HEK293T (cell line): ENCODE results near the gene C20orf141.
"Not testable (repeated sequence)": the region's sequence is repeated elsewhere in the genome, so short reads cannot be mapped to it uniquely, and the experiment has no call there.

ENCODE experiments used
- CTCF ChIA-PET: fragments of 350-600 bp; formaldehyde crosslinking; extraction: SDS; loops from one replicate; lab custom pipeline; 2021; ENCODE audit warnings: antibody characterized with exemption, inconsistent platforms; lab: Yijun Ruan, JAX
- POLR2A ChIA-PET: fragments of 350-600 bp; formaldehyde crosslinking; extraction: SDS; loops from one replicate; lab custom pipeline; 2020; ENCODE audit warnings: antibody characterized with exemption, inconsistent platforms; lab: Yijun Ruan, JAX
- DNase-seq: peaks from one replicate; pipeline ENCODE4 v3.0.0; 2012; ENCODE audit warnings: mixed read lengths; ENCODE audit errors: extremely low spot score
- ARNT ChIP-seq: fragments of 450-650 bp; IDR thresholded peaks from 2 replicates; pipeline ENCODE4 v1.6.1; 2017; ENCODE audit warnings: mild to moderate bottlenecking
- BHLHE40 ChIP-seq: fragments of 450-650 bp; IDR thresholded peaks from 2 replicates; pipeline ENCODE4 v1.6.1; 2016; ENCODE audit warnings: mild to moderate bottlenecking, moderate library complexity, borderline replicate concordance
- CTBP1 ChIP-seq: fragments of 450-650 bp; IDR thresholded peaks from 2 replicates; pipeline ENCODE4 v1.6.1; 2016; ENCODE audit warnings: borderline replicate concordance
- ELF4 ChIP-seq: fragments of 450-650 bp; IDR thresholded peaks from 2 replicates; pipeline ENCODE4 v1.6.1; 2017; ENCODE audit warnings: antibody characterized with exemption
- FOXA1 ChIP-seq: fragments of 450-650 bp; IDR thresholded peaks from 2 replicates; pipeline ENCODE4 v1.6.1; 2016; ENCODE audit warnings: mild to moderate bottlenecking
- FOXK2 ChIP-seq: fragments of 450-650 bp; IDR thresholded peaks from 2 replicates; pipeline ENCODE4 v1.6.1; 2016; ENCODE audit warnings: mild to moderate bottlenecking
- FOXM1 ChIP-seq: fragments of 450-650 bp; IDR thresholded peaks from 2 replicates; pipeline ENCODE4 v1.6.1; 2017; ENCODE audit warnings: mild to moderate bottlenecking, borderline replicate concordance
- HDGF ChIP-seq: fragments of 450-650 bp; IDR thresholded peaks from 2 replicates; pipeline ENCODE4 v1.6.1; 2017; ENCODE audit warnings: antibody characterized with exemption, borderline replicate concordance
- L3MBTL2 ChIP-seq: fragments of 450-650 bp; conservative IDR thresholded peaks from 2 replicates; pipeline ENCODE4 v1.6.1; 2016; ENCODE audit warnings: mild to moderate bottlenecking
- LEF1 ChIP-seq: fragments of 450-650 bp; IDR thresholded peaks from 2 replicates; pipeline ENCODE4 v1.6.1; 2017; ENCODE audit warnings: mild to moderate bottlenecking, borderline replicate concordance
- NFRKB ChIP-seq: fragments of 450-650 bp; IDR thresholded peaks from 2 replicates; pipeline ENCODE4 v1.6.1; 2016; ENCODE audit warnings: mild to moderate bottlenecking, moderate library complexity
- SP1 ChIP-seq: fragments of 450-650 bp; IDR thresholded peaks from 2 replicates; pipeline ENCODE4 v1.6.1; 2017
- SUZ12 ChIP-seq: fragments of 450-650 bp; IDR thresholded peaks from 2 replicates; pipeline ENCODE4 v1.6.1; 2016; ENCODE audit warnings: mild to moderate bottlenecking
- TARDBP ChIP-seq: fragments of 450-650 bp; IDR thresholded peaks from 2 replicates; pipeline ENCODE4 v1.6.1; 2016
- ZNF384 ChIP-seq: fragments of 450-650 bp; IDR thresholded peaks from 2 replicates; pipeline ENCODE4 v1.6.1; 2016
- TF ChIP-seq, protein P1 (sequence below): fragments of 450-650 bp; IDR thresholded peaks from 2 replicates; pipeline ENCODE4 v1.6.1; 2016

Gene C20orf141

DNA sequence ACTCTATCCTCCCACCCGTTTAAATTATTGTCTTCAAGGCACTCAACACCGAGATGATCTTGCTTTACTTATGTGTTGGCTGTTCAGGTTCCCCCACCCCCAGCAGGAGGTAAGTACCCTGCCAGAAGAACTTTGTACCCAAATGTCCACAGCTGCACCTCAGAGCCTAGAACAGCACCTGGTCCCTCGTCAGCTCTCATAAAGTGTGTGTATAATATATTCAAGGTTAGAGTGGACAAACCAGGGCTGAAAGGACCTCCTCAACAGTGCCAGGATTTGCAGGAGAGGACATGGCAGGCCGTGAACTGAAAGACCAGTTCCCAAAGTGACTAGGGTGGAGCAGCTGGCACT is 8.5 kb upstream of the C20orf141 start:
- no peak for DNase-seq
- POLR2A ChIA-PET, result no interaction called here
- TF ChIP-seq CTBP1, result no peak
- no peak for TF ChIP-seq SUZ12
- TF ChIP-seq ZNF384, result no peak
- TF ChIP-seq FOXK2, result no peak
- no peak for TF ChIP-seq ELF4
- no peak for TF ChIP-seq FOXM1
- CTCF ChIA-PET, result no interaction called here

DNA sequence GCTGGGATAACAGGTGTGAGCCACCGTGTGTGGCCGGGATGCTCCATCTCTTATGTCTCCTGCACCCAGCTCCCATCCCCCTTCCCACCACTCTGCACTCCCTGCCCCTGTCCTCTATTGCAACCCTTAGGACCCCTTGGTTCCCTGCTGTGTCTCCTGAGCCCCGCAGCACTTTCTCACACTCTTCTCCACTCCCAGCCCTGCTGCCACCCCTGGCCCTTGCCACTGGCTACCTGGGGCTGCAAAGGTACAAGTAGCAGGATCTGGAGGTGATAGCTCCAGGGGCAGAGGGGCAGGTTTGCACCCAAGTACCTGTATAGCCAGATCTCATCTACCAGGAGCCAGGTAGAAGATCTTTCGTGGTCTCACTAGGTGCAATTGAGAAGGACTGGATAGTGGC is 7.8 kb upstream of the C20orf141 start:
- no peak for TF ChIP-seq HDGF
- no peak for TF ChIP-seq LEF1
- TF ChIP-seq FOXM1, result no peak
- no peak for TF ChIP-seq ELF4
- DNase-seq, result no peak
- CTCF ChIA-PET, result no interaction called here
- POLR2A ChIA-PET, result no interaction called here

DNA sequence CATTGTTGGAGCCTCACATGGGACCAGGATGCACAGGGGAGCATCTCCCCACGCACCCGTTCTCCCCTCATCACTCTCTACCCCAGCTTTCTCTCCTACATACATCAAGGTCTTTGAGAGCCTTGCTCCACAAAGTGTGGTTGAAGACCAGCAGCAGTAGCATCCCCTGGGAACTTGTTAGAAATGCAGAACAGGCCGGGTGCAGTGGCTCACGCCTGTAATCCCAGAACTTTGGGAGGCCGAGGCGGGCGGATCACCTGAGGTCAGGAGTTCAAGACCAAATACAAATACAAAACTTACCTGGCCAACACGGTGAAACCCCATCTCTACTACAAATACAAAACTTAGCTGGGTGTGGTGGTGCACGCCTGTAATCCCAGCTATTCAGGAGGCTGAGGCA is 6.9 kb upstream of the C20orf141 start:
- POLR2A ChIA-PET, DNase-seq, CTCF ChIA-PET: not testable (repeated sequence)

GRCh38 chr20:2809690-2810089 is 5.1 kb upstream of the C20orf141 start:
- DNase-seq, result no peak
- TF ChIP-seq FOXM1 (no peak), FOXA1 (no peak), SUZ12 (no peak), ELF4 (no peak), HDGF (no peak), ZNF384 (no peak), BHLHE40 (no peak), LEF1 (no peak), L3MBTL2 (no peak), FOXK2 (no peak), CTBP1 (no peak), TARDBP (no peak), NFRKB (no peak), ARNT (no peak), SP1 (no peak)
- TF ChIP-seq, protein P1, sequence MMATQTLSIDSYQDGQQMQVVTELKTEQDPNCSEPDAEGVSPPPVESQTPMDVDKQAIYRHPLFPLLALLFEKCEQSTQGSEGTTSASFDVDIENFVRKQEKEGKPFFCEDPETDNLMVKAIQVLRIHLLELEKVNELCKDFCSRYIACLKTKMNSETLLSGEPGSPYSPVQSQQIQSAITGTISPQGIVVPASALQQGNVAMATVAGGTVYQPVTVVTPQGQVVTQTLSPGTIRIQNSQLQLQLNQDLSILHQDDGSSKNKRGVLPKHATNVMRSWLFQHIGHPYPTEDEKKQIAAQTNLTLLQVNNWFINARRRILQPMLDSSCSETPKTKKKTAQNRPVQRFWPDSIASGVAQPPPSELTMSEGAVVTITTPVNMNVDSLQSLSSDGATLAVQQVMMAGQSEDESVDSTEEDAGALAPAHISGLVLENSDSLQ, result no peak
- POLR2A ChIA-PET, result no interaction called here
- CTCF ChIA-PET, result no interaction called here

DNA sequence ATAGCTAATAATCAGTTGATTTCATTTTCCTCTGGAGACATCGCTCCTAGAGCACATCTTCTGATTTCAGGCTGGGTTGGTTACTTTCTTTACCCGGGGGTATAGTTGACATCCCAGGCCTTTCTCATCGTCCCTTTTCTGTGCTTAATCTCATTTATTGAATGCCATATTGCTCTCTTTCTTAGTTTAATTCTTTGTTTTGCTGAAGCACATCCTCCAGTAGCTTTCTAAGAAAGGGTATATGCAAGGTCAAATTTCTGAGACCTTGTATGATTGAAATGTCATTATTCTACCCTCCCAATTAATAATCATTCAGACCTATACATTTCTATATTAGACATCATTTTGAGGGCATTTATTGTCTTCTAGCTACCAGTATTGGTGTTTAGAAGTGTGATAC is 2.6 kb upstream of the C20orf141 start:
- TF ChIP-seq SP1 (no peak), BHLHE40 (no peak), CTBP1 (no peak), LEF1 (no peak), ARNT (no peak), FOXM1 (no peak), ELF4 (no peak), FOXK2 (no peak), ZNF384 (no peak)
- no peak for DNase-seq
- POLR2A ChIA-PET, result no interaction called here
- CTCF ChIA-PET, result no interaction called here

DNA sequence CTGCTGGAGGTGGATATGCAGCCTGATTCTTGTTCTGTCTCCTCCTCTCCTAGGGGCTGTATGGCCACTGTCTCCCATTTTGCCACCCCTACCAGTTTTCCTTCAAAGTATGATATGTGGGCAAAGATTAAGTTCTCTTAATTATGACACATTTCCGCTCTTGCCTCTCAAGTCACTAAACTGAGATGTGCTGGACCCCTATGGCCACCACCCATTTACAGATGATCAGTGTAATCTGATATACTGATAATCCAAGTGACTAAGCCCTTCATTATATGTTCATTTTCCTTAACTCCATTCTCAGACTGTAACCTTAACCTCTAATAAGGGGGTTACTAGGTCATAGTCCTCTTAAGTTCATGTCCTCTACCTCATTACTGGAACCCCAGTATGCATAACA is 711 bp upstream of the C20orf141 start:
- ChIA-PET CTCF (interaction anchor here (1.0 kb wide), 1 partner anchor 59 kb away, joined by 3 read pairs; no protein-coding TSS in a partner anchor), POLR2A (no interaction called here)
- DNase-seq, result no peak
- TF ChIP-seq NFRKB, result no peak
- no peak for TF ChIP-seq ARNT
- no peak for TF ChIP-seq FOXA1
- TF ChIP-seq TARDBP, result no peak
- TF ChIP-seq HDGF, result no peak
- TF ChIP-seq, protein P1, result no peak
- TF ChIP-seq BHLHE40, result no peak
- TF ChIP-seq L3MBTL2, result no peak
- no peak for TF ChIP-seq SP1
- TF ChIP-seq SUZ12, result no peak
- no peak for TF ChIP-seq ZNF384
- TF ChIP-seq LEF1, result no peak
- TF ChIP-seq CTBP1, result no peak
- no peak for TF ChIP-seq ELF4
- TF ChIP-seq FOXM1, result no peak

GRCh38 chr20:2815242-2815900 is 584 bp downstream of the C20orf141 start:
- DNase-seq, result no peak
- TF ChIP-seq, protein P1, result no peak
- TF ChIP-seq FOXK2 (no peak), HDGF (no peak), CTBP1 (no peak), SUZ12 (no peak), FOXM1 (no peak), NFRKB (no peak), ARNT (no peak), SP1 (no peak), ELF4 (no peak), L3MBTL2 (no peak), BHLHE40 (no peak)
- ChIA-PET CTCF (interaction anchor here (1.0 kb wide), 1 partner anchor 57 kb away, joined by 3 read pairs; no protein-coding TSS in a partner anchor), POLR2A (no interaction called here)
